ENCODE data around the gene ANK3.
"Not testable (repeated sequence)": the region's sequence is repeated elsewhere in the genome, so short reads cannot be mapped to it uniquely, and the experiment has no call there.

ANK3 gene

DNA sequence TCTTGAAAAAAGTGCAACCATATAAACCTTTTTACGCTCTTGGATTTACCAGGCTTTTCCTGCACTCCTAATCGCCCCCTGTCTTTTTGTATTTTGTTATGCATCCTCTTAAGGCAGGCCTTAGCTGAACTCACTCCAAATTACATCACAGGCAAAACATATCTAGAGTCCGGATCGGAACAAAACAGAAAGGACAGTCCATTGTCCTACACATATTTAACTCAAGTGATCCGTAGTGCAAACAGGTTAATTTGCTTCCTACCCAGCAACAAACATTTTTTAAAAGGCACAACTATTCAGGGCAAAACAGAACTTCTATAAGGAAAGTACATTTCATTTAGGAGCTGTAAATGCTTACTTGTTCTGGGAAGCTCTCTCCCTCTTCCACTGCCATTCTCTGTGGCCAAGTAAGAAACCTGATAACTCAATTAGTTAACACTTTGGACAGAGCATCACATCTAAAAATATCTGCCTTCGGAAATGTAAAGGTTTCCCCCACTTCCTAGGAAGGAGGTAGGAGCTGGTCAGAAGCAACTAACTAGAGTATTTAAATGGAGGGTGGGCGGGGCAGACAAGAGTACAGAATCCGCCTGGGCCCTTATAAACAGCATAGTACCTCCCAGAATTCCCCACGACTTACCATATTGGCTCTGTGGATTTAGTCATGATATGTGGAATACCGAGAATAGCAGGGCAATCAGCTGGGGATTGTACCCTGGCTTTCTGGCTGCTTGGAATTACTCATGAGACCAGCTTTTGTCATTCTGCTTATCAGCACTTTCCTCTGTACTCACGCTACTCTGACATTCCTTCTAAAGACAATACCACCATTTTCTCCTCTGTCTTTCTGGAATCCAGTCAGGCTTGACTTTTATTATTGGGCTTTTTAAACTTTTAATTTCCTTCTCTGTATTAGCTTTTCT, 89.5 kb downstream of the ANK3 start:
- DNase-seq = no peak

DNA sequence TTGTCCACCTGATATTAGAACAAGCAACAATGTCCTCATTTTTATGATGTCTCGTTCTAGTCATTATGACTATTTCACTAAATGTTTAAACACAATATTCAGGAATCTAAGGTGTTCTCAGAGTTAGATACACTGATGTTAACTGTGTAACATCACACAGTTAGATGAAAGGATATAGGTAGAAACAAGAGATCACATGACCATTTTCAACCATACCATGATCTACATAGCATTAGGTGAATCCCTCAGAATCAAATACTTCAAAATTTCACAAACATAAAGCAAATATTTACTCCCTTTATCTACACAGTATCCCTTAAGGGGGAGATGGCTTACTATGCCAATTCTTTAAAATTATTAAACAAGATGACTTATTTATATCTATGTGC, 90.3 kb downstream of the ANK3 start:
- no peak for DNase-seq

DNA sequence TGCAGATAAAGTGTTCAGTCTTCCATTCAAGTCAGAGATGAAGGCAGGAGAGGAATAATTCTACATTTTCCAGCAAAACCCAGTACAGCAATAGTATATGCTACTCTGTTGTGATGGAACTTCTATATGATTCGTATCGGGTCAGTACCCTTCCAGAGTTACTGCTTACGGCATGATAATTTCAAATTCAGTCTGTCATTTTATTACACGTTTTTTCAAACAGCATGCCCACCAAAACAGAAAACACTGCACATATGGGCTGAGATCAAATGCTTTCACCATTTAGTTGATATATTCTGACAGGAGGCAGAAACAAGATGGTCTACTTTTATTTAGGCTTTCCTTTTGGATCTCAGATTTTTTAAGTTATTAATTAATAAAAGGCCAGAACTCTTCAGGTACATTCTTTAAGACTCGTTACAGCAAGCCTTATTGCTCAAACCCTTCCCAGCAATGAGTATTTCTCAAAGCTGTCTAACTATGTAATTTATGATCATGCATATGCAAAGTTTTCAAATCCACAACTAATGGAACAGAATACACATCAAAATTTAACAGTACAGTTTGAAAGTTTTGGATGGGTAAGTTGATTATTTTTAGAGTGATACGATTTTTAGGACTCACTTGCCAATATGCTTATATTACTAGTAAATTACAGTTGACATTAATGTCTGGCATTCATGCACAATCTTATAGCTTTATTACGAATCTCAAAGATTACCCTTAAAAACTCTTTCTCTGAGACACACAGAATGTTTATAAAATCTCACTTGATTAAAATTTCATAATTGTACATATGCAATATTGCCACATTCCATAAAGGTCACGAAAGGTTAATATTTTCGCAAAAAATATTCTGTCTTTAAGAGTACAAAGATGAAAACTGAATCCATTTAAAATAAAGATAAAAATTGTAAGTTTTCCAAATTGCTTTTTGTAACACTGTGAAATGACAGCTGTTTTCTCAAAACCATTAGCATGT, 91.0 kb downstream of the ANK3 start:
- DNase-seq = no peak

DNA sequence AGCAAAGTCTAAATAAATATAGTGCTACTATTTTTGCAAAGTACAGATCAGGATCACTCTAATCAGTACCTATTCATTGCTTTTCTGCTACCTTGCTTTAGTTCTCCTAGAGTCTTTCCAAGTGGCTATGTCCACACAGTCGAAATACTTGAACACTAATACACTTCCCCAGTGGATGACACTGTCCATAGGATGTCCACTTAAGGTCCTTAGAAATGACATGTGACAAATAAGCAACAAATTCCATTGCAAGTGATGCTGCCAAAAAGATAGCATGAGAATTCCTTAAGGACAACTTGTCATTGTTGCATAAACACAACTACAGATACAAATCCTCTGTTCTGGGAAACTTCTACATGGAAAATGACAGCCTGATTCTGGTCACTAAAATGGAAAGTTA, 93.6 kb downstream of the ANK3 start:
- no peak for DNase-seq

DNA sequence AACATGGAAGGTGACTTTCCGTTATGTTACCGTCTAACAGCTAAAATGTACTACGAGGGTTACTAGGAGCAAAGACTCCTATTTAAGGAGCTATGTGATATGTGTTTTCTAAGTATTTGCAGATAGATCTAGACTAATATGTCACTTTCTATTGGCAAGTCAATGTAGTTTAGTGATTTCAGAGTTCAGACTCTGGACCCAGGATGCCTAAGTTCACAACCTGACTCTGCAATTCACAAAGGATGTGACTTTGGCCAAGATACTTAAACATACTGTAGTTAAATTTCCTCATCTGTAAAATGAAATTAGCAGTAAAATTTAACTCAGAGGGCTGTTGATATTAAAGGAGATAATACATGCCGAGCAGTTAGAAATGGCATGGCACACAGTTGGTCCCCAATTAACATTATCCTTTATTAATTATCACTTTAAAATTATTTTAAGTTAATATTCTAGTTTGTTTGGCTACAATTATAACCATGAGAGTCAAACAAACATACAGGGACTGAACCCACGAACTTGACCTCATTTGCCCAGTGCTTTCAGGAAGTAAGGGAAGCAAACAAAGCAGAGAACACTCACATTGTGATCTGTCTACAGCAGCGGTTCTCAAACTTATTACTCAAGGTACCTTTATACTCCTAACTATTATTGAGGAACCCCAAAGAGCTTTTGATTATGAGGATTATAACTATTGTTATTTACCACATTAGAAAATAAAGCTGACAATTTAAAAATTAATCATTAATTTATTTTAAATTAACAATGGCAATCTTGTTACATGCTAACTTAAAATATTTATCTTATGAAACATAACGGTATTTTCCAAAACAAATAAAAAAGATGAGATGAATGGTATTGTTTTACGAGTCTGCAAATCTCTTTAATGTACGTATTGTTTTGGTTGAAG, 94.4 kb downstream of the ANK3 start:
- no peak for DNase-seq

DNA sequence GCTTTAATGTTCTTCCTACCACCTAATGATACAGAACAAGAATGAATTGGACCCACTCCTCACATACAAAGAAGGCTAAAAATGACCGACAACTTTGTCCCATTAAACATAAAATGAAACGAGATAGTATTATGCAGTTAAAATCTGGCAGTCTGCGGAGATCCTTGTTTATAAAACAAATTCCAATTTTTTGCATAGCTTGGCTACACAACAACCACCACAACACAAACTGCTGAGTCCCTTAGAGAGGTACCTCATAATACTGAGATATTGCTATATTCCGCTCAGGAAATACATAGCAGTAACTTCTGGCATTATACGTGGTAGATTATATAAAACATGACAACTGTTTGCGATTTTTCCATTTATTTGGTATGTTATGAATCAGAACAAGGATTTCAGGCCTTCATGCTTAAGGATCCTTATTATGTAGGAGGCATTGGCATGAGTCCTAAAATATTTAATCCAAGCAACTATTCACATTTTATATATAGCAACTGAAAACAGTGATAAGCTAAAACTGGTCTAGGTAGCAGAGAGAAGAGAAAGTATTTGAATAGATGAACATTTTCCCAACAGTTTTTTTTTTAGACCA, 96.0 kb downstream of the ANK3 start:
- no peak for DNase-seq

DNA sequence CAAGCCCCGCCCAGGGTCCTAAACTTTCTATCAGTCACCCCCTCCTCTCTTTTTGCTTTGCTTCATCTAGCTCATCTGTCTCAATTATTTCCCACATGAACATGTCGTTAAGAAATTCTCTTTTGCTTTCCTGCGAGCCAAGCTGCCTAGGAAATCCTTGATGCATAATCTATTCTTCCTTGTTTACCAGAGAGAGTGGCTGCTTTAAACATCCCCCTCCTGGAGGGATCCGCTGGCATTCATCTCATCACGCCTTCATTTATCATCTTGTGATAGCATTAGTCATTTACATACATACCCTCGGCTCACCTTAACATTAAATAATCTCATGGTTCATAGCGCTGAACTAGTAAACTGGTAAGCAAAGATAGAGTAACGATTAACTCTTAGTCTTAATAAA, 96.7 kb downstream of the ANK3 start:
- DNase-seq = no peak

DNA sequence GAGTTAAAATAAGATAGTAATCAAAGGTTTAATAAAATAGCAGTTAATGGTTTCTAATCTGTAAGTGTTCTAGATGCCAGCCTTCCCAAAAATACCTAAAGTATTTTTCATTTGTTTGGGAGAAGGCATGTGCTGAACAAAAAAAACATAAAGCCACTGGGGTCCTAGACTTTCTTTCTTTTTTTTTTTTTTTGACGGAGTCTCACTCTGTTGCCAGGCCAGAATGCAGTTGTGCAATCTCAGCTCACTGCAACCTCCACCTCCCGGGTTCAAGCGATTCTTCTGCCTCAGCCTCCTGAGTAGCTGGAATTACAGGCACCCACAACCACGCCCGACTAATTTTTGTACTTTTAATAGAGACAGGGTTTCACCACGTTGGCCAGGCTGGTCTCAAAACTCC, 97.1 kb downstream of the ANK3 start:
- not testable (repeated sequence) for DNase-seq

DNA sequence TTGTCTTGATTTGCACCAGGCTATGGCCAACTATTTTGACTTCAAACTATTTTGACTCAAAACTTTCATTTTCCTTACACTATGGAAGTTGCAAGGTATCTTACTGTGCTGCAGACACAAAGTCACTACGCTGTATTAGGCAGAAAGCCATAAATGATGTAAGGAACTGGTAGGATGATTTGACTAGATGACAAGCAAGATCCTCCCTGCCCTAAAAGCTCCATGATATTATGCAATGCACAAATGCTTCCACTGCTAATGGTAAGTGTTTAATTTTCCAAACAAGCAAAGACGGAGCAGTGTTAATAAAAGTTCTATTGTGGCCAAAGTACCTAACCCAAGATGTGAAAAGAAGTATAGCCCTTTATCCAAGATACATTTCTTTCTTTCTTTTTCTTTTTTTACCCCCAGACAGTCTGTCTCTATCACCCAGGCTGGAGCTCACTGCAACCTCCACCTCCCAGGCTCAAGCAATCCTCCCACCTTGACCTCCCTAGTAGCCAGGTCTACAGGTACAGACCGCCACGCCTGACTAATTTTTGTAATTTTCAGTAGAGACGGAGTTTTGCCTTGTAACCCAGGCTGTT, 98.2 kb downstream of the ANK3 start:
- no peak for DNase-seq

DNA sequence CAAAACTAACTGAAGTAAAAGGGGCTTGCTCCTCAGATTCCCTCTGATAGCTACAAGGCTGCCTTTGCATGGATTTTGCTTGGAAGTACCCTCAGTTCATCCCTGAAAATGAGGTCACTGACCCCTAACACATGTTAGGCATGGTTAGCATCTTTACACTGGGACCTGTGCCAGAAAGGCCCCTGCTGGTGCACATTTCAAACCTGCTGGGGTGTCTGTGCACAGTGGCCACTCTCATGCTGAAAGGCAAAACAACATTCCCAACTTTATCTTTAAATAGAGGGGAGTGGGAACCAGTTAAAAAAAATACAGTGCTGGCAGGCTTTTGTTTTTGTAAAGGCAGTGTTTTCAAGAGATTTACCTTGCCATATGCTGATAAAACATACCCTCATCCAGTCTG, 99.1 kb downstream of the ANK3 start:
- DNase-seq = no peak

DNA sequence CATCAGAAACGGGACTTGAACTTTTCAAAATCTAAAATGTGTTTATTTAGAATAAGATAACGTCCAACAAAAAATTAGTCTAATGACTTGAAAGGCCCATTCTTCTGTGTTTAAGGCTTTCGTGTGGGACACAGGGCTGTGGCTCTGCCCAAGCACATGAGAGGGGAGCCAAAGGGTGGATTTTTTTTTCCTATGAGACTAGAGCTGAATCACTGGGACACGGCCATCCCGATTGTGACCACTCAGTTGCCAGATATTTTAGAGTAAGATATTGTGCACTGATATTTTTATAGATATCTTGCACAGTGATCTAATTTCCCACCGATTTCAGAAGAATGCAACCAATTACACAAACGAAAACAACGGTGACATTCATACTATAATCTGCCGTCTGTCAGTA, 99.9 kb downstream of the ANK3 start:
- DNase-seq = no peak

DNA sequence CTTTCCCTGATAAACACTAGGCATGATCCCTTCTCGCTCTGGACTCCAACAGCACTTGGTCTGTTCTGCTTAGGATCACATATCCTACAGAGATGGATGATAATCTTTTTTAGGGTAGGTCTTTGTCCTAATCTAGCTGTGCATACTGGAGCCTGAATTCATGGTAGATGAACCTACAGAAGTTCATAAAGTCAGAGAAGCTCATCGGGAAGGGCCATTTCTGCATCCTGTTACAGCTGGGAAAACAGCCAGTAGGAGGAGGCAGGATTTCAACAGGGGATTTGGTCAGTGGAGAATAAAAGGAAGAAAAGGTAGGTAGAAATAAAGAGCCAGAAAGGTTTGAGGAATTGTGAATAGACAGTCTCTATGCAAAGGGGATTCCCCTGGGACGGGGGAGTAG, 101.4 kb downstream of the ANK3 start:
- DNase-seq = no peak

DNA sequence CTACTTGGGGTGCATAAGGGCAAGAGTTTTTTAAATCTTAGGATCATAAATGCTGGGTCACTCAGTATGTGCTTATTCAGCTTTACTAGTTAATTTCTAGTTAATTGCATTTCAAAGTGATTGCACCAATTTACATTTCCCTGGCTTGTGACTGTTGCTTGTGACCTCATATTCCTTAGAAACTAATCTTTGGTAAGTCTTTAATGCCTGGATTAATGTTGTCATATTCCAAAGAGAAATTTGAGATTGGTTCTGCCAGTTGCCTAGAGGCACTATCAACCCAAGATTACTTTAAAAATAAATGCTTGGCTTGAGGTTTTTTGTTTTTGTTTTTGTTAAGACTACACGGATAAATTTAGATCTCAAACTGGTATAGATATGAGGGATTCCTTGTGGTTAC, 103.1 kb downstream of the ANK3 start:
- DNase-seq = no peak

DNA sequence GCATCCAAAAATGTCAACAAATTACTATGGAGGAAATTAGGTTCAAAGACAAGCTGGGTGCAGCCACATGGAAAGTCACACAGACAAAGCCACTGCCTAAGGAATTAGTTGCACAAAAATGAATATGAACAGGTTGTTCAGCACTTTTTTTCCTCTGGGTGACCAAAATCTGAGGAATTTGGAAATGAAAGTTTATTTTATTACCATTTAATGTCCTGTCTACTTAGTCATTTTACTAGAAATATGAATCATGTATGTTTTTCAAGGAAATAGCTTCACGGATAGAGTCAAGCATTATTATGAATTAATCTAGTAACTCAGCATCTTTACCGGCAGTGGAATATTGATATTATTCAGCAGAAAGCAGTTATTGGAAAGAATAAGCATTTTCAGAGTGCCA, 106.3 kb downstream of the ANK3 start:
- DNase-seq = no peak

DNA sequence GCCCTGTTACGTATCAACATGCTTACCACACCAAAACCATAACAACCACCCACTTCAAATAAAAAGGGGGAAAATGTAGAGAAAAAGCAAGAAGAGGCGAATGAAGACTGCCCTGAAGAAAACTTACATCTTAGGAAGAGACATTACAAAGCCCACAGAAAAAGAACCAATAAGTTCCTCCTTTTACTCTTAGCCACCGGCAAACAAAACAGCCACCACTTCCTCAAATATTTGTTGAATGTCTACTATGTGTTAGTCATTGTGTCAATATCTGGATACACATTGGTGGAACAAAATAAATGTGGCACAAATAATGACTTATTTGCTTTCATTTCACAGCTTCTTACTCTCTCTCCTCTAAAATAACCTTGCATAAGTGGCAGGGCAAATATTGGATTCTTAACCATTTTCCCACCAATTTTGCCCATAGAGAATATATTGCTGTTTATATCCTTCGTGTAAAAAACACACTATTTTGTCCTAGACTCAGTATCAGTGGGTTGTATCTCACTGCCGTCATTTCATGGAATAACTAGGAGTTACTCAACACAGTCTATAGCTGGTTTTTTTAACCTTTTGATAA, 106.8 kb downstream of the ANK3 start:
- DNase-seq = no peak

DNA sequence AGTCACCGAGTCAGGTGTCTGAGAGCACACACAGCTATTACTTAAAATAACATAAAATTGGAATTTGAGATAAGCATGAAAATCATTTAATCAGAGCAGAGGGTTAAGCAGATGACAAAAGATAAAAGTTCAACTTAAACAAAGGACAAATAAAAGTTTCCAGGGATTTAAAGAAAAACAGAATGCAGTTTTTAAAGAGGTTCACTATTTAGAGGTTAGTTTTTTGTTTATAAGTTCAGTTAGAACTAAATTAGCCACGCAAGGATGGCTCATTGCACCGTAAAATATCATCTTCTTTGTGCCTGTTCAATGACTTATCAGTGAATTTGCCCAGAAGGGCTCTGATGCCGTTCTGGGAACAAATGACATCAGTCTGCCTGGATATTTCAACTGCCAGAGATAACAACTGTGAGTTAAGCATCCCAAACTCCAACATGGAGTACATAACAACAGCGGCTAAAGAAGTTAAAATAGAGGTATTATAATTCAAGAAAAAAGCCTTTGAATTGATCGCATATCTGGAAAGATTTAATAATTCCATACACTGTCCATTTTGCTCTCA, 107.8 kb downstream of the ANK3 start:
- no peak for DNase-seq

DNA sequence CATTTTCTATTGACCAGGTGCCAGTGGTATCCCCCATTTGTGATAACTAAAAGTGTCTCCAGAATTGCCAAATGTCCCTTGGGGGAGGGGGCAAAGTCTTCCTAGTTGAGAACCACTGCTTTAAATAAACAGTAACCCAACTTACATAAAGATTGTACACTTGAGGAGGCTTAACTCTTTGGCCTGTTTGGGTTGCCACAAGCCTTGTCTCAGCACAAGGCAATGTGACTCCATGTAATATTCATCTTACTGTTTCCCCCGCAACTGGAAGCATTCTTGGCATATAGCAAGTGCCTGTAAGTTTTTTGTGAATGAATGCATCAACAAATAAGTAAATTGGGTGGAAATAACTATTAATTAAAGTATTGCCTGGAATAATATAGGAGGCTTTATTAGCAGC, 108.3 kb downstream of the ANK3 start:
- no peak for DNase-seq

DNA sequence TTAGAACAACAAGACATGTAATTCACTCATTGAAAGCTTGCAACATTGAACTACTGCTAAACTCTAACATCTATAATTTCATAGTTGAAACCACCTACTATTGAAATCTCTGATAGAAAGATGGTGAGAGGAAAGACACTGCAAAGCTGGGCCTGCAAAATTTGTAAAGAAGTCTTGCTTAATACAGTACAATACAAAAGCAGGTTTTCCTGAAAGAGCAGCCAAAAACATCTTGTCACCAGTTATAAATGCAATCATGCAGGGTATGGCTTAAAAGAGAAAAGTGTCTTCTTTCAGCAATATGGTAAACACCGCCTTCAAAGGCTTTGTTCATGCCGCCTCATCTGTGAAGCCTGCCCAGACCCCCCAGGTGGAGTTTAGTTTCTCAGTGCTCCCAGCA, 109.2 kb downstream of the ANK3 start:
- no peak for DNase-seq

DNA sequence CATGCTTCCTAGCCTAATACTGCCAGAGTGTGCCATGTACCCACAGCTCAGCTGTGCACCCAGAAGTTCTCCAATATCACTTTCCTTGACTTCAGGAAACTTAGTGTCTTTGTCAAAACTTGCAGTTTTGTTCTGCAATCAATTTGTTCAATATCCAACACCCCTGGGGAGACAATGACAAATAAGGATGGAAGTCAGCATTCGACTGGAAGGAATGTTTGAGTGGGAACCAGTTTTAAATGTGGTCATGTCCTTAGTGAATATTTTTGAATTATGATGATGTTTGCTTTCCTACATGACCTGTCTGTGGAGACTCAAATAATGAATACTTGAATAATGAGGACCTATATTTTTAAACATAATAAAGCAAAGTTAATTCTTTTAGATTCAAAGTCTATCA, 112.0 kb downstream of the ANK3 start:
- no peak for DNase-seq

DNA sequence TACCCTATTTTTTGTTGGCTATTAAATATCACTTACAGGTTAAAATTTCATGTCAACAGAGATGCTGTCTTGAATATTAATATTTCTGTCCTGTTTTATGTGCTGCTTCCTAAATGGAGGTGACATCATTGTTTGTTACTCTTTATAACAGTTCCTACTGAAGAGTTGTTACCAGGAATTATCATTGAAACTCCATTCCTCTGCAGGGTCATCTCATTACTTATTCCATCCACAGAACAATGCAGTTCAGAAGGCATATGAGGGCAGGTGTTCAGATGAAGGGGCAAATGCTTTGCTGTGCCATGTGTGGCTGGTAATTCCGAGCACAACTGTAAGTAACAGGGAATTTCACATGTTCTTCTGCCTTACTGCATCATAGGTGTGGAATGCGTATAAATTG, 113.4 kb downstream of the ANK3 start:
- no peak for DNase-seq

DNA sequence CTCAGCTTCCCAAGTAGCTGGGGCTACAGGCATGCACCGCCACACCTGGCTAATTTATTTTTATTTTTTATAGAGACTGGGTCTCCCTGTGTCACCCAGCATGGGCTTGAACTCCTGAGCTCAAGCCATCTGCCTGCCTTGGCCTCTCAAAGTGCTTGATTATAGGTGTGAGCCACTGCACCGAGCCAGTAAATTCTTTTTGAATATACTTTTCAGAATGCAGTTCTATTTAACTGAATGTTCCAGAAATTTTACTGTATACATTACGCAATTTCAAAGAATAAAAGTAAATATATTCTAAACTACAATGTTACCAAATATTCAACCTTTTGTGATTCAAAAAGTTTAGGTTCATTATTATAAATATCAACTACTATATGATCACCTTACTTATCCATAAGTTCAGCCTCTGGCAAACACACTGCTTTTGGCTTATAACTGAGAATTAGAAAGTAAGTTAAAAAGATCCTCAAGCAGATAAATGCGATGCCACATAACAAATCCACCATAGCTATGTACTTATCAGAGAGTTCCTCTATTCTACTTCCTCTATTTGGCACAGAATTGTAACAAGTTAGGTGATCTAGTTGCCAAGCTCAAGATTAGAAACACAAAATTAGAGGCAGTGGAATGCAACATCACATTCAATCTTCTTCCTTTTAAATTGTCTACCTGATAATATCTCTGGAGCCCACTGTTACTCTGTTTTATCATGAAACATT, 118.2 kb downstream of the ANK3 start:
- no peak for DNase-seq
